ENCODE measurements around the gene ANKRD63.

Gene ANKRD63

GRCh38 chr15:40235201-40235885 lies 47.5 kb downstream of the ANKRD63 start:
- Histone ChIP-seq H3K23ac (ENCODE audit: low read depth, low read length, poor library complexity) (no peak overlapping the region), H2BK15ac (ENCODE audit: low read length) (no peak overlapping the region), H2AFZ (ENCODE audit: low read length) (no peak overlapping the region), H3K36me3 (replicated peaks in 1 of 2; ENCODE audit: control insufficient read depth in 2 of 2, insufficient read depth in 2 of 2, low read length in 2 of 2) (peaks cover 0 to 16% of the 10 kb centered on the region in 2 donors), H2BK5ac (ENCODE audit: low read length) (no peak overlapping the region), H3K79me1 (ENCODE audit: low read depth, low read length) (no peaks in the 10 kb centered on the region), H4K8ac (ENCODE audit: low read depth, low read length) (no peak overlapping the region), H3K14ac (ENCODE audit: low read length) (no peak overlapping the region), H3K9me3 (replicated peaks in 1 of 2; ENCODE audit: control insufficient read depth in 2 of 2, insufficient read depth in 1 of 2, low read depth in 1 of 2, low read length in 2 of 2) (no peaks in the 10 kb centered on the region), H3K27ac (replicated peaks; ENCODE audit: low read length) (no peak overlapping the region), H3K4me3 (ENCODE audit: low read length in 2 of 2) (no peak overlapping the region), H3K18ac (ENCODE audit: low read length) (no peak overlapping the region), H2AK5ac (ENCODE audit: low read depth, low read length) (no peak overlapping the region), H2BK120ac (ENCODE audit: low read depth, low read length) (no peak overlapping the region), H3K4ac (ENCODE audit: low read length) (no peak overlapping the region), H3K4me1 (ENCODE audit: control insufficient read depth in 2 of 2, insufficient read depth in 1 of 2, low read depth in 1 of 2, low read length in 2 of 2) (peaks cover 13 to 14% of the 10 kb centered on the region in 2 donors), H3K27me3 (ENCODE audit: control insufficient read depth in 3 of 3, insufficient read depth in 3 of 3, low read depth in 1 of 3, low read length in 3 of 3) (peaks cover 0 to 9% (median 9%) of the 10 kb centered on the region in 3 experiments), H3K4me2 (ENCODE audit: insufficient read depth, low read length, poor library complexity, severe bottlenecking) (no peak overlapping the region), H4K91ac (ENCODE audit: low read depth, low read length, poor library complexity) (no peak overlapping the region), H2BK12ac (ENCODE audit: low read length) (no peak overlapping the region), H3K9ac (ENCODE audit: low read depth, low read length, poor library complexity) (no peak overlapping the region)
- DNase-seq (ENCODE audit: low spot score): no peak
- no CpG with 5 or more reads among the region's 4 CpGs for WGBS, 2 donors (ENCODE audit: extremely low coverage in 2 of 2, insufficient read length in 2 of 2, insufficient replicate concordance in 1 of 2)

- Histone ChIP-seq H2AFZ (ENCODE audit: low read length) (no peak overlapping the region), H2BK15ac (ENCODE audit: low read length) (no peak overlapping the region), H3K4me1 (ENCODE audit: control insufficient read depth in 2 of 2, insufficient read depth in 1 of 2, low read depth in 1 of 2, low read length in 2 of 2) (peaks cover 13 to 14% of the 10 kb centered on the region in 2 donors), H2BK12ac (ENCODE audit: low read length) (no peak overlapping the region), H2AK5ac (ENCODE audit: low read depth, low read length) (no peak overlapping the region), H3K9ac (ENCODE audit: low read depth, low read length, poor library complexity) (no peak overlapping the region), H3K4ac (ENCODE audit: low read length) (no peak overlapping the region), H3K9me3 (replicated peaks in 1 of 2; ENCODE audit: control insufficient read depth in 2 of 2, insufficient read depth in 1 of 2, low read depth in 1 of 2, low read length in 2 of 2) (no peaks in the 10 kb centered on the region), H4K91ac (ENCODE audit: low read depth, low read length, poor library complexity) (no peak overlapping the region), H3K27me3 (ENCODE audit: control insufficient read depth in 3 of 3, insufficient read depth in 3 of 3, low read depth in 1 of 3, low read length in 3 of 3) (peaks cover 0 to 9% (median 4%) of the 10 kb centered on the region in 3 experiments), H4K8ac (ENCODE audit: low read depth, low read length) (no peak overlapping the region), H3K4me3 (ENCODE audit: low read length in 2 of 2) (no peak overlapping the region), H2BK120ac (ENCODE audit: low read depth, low read length) (no peak overlapping the region), H3K36me3 (replicated peaks in 1 of 2; ENCODE audit: control insufficient read depth in 2 of 2, insufficient read depth in 2 of 2, low read length in 2 of 2) (peaks cover 3 to 20% of the 10 kb centered on the region in 2 donors), H3K79me1 (ENCODE audit: low read depth, low read length) (no peaks in the 10 kb centered on the region), H3K14ac (ENCODE audit: low read length) (no peak overlapping the region), H3K23ac (ENCODE audit: low read depth, low read length, poor library complexity) (no peak overlapping the region), H2BK5ac (ENCODE audit: low read length) (no peak overlapping the region), H3K27ac (replicated peaks; ENCODE audit: low read length) (no peak overlapping the region), H3K18ac (ENCODE audit: low read length) (no peak overlapping the region), H3K4me2 (ENCODE audit: insufficient read depth, low read length, poor library complexity, severe bottlenecking) (no peak overlapping the region)
- no CpG with 5 or more reads among the region's 4 CpGs for WGBS, 2 donors (ENCODE audit: extremely low coverage in 2 of 2, insufficient read length in 2 of 2, insufficient replicate concordance in 1 of 2)
- no peak for DNase-seq (ENCODE audit: low spot score)
These were observed 48.1 kb downstream of the ANKRD63 start for GRCh38 chr15:40234783-40235182.

- peaks cover 0 to 9% (median 0%) of the 10 kb centered on the region in 3 experiments for H3K27me3 ChIP-seq (ENCODE audit: control insufficient read depth in 3 of 3, insufficient read depth in 3 of 3, low read depth in 1 of 3, low read length in 3 of 3)
- H4K8ac ChIP-seq (ENCODE audit: low read depth, low read length): no peak overlapping the region
- H3K36me3 ChIP-seq (replicated peaks in 1 of 2; ENCODE audit: control insufficient read depth in 2 of 2, insufficient read depth in 2 of 2, low read length in 2 of 2): peaks cover 5 to 28% of the 10 kb centered on the region in 2 donors
- no peaks in the 10 kb centered on the region for H3K9me3 ChIP-seq (replicated peaks in 1 of 2; ENCODE audit: control insufficient read depth in 2 of 2, insufficient read depth in 1 of 2, low read depth in 1 of 2, low read length in 2 of 2)
- H2BK120ac ChIP-seq (ENCODE audit: low read depth, low read length): no peak overlapping the region
- no peak overlapping the region for H2AK5ac ChIP-seq (ENCODE audit: low read depth, low read length)
- no CpG with 5 or more reads among the region's 11 CpGs for WGBS, 2 donors (ENCODE audit: extremely low coverage in 2 of 2, insufficient read length in 2 of 2, insufficient replicate concordance in 1 of 2)
- no peak overlapping the region for H2BK5ac ChIP-seq (ENCODE audit: low read length)
- no peak overlapping the region for H3K18ac ChIP-seq (ENCODE audit: low read length)
- no peak overlapping the region for H3K27ac ChIP-seq (replicated peaks; ENCODE audit: low read length)
- H3K4me3 ChIP-seq (ENCODE audit: low read length in 2 of 2): no peak overlapping the region
- H4K91ac ChIP-seq (ENCODE audit: low read depth, low read length, poor library complexity): no peak overlapping the region
- H3K4ac ChIP-seq (ENCODE audit: low read length): no peak overlapping the region
- H3K79me1 ChIP-seq (ENCODE audit: low read depth, low read length): no peaks in the 10 kb centered on the region
- no peak overlapping the region for H3K14ac ChIP-seq (ENCODE audit: low read length)
- no peak overlapping the region for H2BK15ac ChIP-seq (ENCODE audit: low read length)
- no peak overlapping the region for H3K23ac ChIP-seq (ENCODE audit: low read depth, low read length, poor library complexity)
- no peak overlapping the region for H3K4me2 ChIP-seq (ENCODE audit: insufficient read depth, low read length, poor library complexity, severe bottlenecking)
- DNase-seq (ENCODE audit: low spot score): no peak
- no peak overlapping the region for H3K9ac ChIP-seq (ENCODE audit: low read depth, low read length, poor library complexity)
- no peak overlapping the region for H2AFZ ChIP-seq (ENCODE audit: low read length)
- no peak overlapping the region for H2BK12ac ChIP-seq (ENCODE audit: low read length)
- H3K4me1 ChIP-seq (ENCODE audit: control insufficient read depth in 2 of 2, insufficient read depth in 1 of 2, low read depth in 1 of 2, low read length in 2 of 2): peaks cover 6 to 9% of the 10 kb centered on the region in 2 donors
These were observed 48.9 kb downstream of the ANKRD63 start for GRCh38 chr15:40233727-40234577.

GRCh38 chr15:40232625-40233070 lies 50.2 kb downstream of the ANKRD63 start:
- Histone ChIP-seq H2BK15ac (ENCODE audit: low read length) (no peak overlapping the region), H3K4me3 (ENCODE audit: low read length in 2 of 2) (no peak overlapping the region), H3K23ac (ENCODE audit: low read depth, low read length, poor library complexity) (no peak overlapping the region), H2BK120ac (ENCODE audit: low read depth, low read length) (no peak overlapping the region), H2BK5ac (ENCODE audit: low read length) (no peak overlapping the region), H4K8ac (ENCODE audit: low read depth, low read length) (no peak overlapping the region), H3K4ac (ENCODE audit: low read length) (no peak overlapping the region), H3K27ac (replicated peaks; ENCODE audit: low read length) (no peak overlapping the region), H3K18ac (ENCODE audit: low read length) (peak overlapping the region; percentile 56), H3K9me3 (replicated peaks in 1 of 2; ENCODE audit: control insufficient read depth in 2 of 2, insufficient read depth in 1 of 2, low read depth in 1 of 2, low read length in 2 of 2) (no peaks in the 10 kb centered on the region), H2BK12ac (ENCODE audit: low read length) (no peak overlapping the region), H2AFZ (ENCODE audit: low read length) (no peak overlapping the region), H3K9ac (ENCODE audit: low read depth, low read length, poor library complexity) (peak overlapping the region; percentile 63), H3K36me3 (replicated peaks in 1 of 2; ENCODE audit: control insufficient read depth in 2 of 2, insufficient read depth in 2 of 2, low read length in 2 of 2) (peaks cover 8 to 40% of the 10 kb centered on the region in 2 donors), H2AK5ac (ENCODE audit: low read depth, low read length) (no peak overlapping the region), H3K79me1 (ENCODE audit: low read depth, low read length) (no peaks in the 10 kb centered on the region), H3K27me3 (ENCODE audit: control insufficient read depth in 3 of 3, insufficient read depth in 3 of 3, low read depth in 1 of 3, low read length in 3 of 3) (no peaks in the 10 kb centered on the region), H3K4me2 (ENCODE audit: insufficient read depth, low read length, poor library complexity, severe bottlenecking) (no peak overlapping the region), H3K14ac (ENCODE audit: low read length) (no peak overlapping the region), H3K4me1 (ENCODE audit: control insufficient read depth in 2 of 2, insufficient read depth in 1 of 2, low read depth in 1 of 2, low read length in 2 of 2) (peaks cover 0 to 4% of the 10 kb centered on the region in 2 donors), H4K91ac (ENCODE audit: low read depth, low read length, poor library complexity) (no peak overlapping the region)
- no CpG with 5 or more reads among the region's 7 CpGs for WGBS, 2 donors (ENCODE audit: extremely low coverage in 2 of 2, insufficient read length in 2 of 2, insufficient replicate concordance in 1 of 2)
- DNase-seq (ENCODE audit: low spot score): no peak
